ENCODE measurements around the gene SLC25A33.

SLC25A33 gene

DNA sequence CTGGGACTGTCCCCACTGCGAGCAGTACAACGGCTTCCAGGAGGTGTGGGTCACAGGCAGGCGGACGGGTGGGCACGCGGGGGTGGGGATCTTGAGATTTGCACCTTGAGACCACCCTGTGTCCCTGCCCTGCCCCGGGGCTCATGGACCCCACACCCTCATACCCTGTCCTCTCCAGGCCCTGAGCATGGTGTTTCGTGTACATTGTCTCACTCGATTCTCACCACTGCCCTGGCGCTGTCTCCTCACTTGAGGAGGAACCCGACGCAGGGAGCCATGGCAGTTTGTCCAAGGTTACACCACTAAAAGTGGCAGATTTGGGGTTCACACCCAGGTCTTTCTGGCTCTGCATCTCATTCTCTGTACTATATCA lies 56.7 kb downstream of the SLC25A33 start:
- Histone ChIP-seq H3K4me1 (ENCODE audit: insufficient read depth, low read length) (peaks cover 24% of the 10 kb centered on the region), H3K4me3 (ENCODE audit: low read length) (no peak overlapping the region), H3K27me3 (ENCODE audit: insufficient read depth, low read length) (no peaks in the 10 kb centered on the region), H3K36me3 (ENCODE audit: insufficient read depth, low read length) (peaks cover 41% of the 10 kb centered on the region), H3K27ac (ENCODE audit: low read depth, low read length) (no peak overlapping the region), H3K9me3 (ENCODE audit: insufficient read depth, low read depth, low read length) (no peaks in the 10 kb centered on the region), H3K9ac (ENCODE audit: low read depth, low read length) (no peak overlapping the region)
- WGBS = 93% methylated on average over 12 of the region's 12 CpGs

DNA sequence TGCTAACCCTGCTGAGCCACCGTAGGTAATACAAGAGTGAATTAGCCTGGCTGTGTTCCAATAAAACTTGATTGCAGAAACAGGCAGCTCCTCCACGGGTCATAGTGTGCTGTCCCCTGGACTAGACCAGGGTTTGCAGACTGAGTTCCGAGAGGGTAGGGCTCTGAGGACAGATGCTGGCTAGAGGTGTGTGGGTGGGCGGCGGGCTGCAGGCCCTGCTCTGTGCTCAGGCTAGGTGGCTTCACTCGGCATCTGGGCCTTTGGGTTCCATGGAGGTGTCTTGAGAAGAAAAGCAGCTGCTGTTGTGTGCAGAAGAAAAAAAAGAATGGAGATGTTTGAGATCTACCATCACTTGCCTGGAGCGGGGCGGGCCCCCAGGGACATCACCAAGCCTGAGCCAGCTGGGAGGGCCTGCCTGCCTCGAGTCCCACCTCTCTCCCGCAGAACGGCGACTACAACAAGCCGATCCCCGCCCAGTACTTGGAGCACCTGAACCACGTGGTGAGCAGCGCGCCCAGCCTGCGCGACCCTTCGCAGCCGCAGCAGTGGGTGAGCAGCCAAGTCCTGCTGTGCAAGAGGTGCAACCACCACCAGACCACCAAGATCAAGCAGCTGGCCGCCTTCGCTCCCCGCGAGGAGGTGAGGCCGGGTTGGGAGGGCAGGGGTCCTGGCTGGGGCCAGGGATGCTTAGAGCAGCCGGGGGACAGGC lies 57.3 kb downstream of the SLC25A33 start:
- Histone ChIP-seq H3K9ac (ENCODE audit: low read depth, low read length) (no peak overlapping the region), H3K4me3 (ENCODE audit: low read length) (no peak overlapping the region), H3K9me3 (ENCODE audit: insufficient read depth, low read depth, low read length) (no peaks in the 10 kb centered on the region), H3K4me1 (ENCODE audit: insufficient read depth, low read length) (peaks cover 24% of the 10 kb centered on the region), H3K36me3 (ENCODE audit: insufficient read depth, low read length) (peaks cover 48% of the 10 kb centered on the region), H3K27ac (ENCODE audit: low read depth, low read length) (no peak overlapping the region), H3K27me3 (ENCODE audit: insufficient read depth, low read length) (no peaks in the 10 kb centered on the region)
- WGBS = 94% methylated on average over 27 of the region's 27 CpGs

DNA sequence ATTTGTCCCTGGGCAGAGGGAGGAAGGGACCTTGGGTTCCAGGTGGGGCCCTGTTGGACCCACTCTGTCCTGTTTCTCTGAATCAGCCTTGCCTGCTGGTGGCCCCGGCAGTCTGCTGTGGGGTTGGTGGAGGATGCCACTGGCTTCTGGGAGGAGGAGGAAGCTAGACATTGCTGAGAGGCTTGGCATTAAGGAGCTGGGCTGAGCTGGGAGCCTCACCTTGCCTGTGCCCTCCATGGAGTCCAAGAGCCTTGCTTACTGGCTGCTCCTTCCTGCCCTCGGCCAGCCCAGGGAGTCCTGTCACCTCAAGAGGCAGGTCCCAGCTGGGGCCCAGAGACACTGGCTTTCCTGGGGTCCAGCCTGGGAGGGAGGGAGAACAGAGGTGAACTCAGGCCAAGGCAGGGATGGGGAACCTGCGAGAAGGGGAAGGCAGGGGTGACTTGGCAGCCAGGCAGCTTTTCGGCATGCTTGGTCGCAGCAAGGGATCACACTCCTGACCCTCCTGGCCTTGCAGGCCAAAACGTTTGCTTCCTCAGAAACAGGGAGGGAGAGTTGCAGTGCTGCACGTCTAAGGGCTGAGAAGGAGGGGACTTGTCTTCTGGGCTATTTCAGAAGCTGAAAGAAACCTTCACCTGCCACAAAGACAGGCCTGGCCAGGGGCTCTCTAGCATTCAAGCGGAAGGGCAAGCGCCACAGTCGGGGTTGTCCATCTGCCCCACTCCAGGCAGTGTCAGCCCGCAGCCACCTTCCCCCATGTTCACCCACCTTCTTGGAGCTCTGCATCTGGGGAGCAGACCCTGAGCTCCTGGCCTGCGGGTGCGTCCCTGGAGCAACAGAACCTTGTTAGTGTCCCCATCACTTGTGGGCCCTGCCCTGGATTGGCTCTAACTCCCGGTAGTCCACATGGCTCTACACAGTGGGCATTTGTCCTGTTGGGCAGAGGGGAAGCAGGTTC lies 58.4 kb downstream of the SLC25A33 start:
- Histone ChIP-seq H3K4me3 (ENCODE audit: low read length) (no peak overlapping the region), H3K36me3 (ENCODE audit: insufficient read depth, low read length) (peaks cover 57% of the 10 kb centered on the region), H3K27me3 (ENCODE audit: insufficient read depth, low read length) (no peaks in the 10 kb centered on the region), H3K9ac (ENCODE audit: low read depth, low read length) (no peak overlapping the region), H3K9me3 (ENCODE audit: insufficient read depth, low read depth, low read length) (no peaks in the 10 kb centered on the region), H3K27ac (ENCODE audit: low read depth, low read length) (no peak overlapping the region), H3K4me1 (ENCODE audit: insufficient read depth, low read length) (peaks cover 14% of the 10 kb centered on the region)
- WGBS = 94% methylated on average over 14 of the region's 14 CpGs

DNA sequence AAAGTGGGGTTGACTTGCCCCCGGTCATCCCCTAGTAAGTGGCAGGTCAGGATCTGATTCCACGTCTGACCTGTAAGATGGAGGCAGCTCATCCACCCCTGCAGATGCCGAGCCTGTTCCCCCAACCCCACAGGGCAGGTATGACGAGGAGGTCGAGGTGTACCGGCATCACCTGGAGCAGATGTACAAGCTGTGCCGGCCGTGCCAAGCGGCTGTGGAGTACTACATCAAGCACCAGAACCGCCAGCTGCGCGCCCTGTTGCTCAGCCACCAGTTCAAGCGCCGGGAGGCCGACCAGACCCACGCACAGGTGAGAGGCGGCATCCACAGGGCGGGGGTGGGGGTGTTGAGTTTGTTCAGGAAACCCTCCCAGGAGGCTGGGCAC lies 59.0 kb downstream of the SLC25A33 start:
- WGBS = 91% methylated on average over 18 of the region's 18 CpGs
- Histone ChIP-seq H3K27me3 (ENCODE audit: insufficient read depth, low read length) (no peaks in the 10 kb centered on the region), H3K9ac (ENCODE audit: low read depth, low read length) (no peak overlapping the region), H3K9me3 (ENCODE audit: insufficient read depth, low read depth, low read length) (no peaks in the 10 kb centered on the region), H3K27ac (ENCODE audit: low read depth, low read length) (no peak overlapping the region), H3K36me3 (ENCODE audit: insufficient read depth, low read length) (peaks cover 63% of the 10 kb centered on the region), H3K4me3 (ENCODE audit: low read length) (no peak overlapping the region), H3K4me1 (ENCODE audit: insufficient read depth, low read length) (peaks cover 7% of the 10 kb centered on the region)

DNA sequence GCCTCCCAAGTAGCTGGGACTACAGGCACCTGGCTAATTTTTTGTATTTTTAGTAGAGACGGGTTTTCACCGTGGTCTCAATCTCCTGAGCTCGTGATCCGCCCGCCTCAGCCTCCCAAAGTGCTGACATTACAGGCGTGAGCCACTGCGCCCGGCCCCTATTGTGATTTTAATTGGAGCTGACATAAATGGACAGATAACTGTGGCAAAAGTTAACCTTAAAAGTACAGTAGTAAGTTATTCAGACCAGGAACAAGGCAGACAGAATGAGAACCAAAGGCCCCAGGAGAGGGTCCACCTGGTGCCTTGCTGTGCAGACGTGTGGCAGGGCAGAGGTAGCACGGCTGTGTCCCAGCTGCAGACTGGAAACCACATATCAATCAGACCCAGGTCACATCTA lies 60.5 kb downstream of the SLC25A33 start:
- peaks cover 75% of the 10 kb centered on the region for H3K36me3 ChIP-seq (ENCODE audit: insufficient read depth, low read length)
- H3K27ac ChIP-seq (ENCODE audit: low read depth, low read length) = no peak overlapping the region
- no peaks in the 10 kb centered on the region for H3K9me3 ChIP-seq (ENCODE audit: insufficient read depth, low read depth, low read length)

DNA sequence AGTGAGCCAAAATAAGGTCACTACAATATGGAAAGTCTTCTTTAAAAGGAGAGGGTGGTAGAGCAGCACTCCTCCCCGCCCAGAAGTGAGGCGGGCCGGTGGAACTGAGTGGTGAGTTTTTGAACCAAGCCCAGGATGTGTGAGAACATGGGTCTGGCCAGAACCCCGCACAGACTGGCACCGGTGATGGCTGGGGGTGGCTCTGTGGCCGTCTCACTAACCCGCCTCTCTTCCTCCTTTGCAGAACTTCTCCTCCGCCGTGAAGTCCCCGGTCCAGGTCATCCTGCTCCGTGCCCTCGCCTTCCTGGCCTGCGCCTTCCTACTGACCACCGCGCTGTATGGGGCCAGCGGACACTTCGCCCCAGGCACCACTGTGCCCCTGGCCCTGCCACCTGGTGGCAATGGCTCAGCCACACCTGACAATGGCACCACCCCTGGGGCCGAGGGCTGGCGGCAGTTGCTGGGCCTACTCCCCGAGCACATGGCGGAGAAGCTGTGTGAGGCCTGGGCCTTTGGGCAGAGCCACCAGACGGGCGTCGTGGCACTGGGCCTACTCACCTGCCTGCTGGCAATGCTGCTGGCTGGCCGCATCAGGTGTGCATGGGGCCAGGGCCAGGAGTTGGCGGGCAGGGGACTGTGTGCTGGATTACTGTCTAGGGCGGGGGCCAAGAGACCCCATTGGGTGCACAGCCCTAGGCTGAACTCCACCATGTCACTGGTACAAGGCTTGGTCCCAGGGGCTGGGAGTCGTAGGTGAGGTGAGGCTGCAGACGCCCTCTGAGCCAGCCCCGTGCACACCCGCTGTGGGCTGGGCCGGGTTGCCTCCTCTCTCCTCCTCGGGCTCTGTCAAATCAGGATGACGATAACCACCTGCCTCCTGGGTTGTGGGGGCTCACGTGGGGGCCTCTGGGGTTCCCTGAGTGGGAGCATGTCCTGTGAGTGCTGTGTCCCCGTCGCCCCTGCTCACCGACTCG lies 61.9 kb downstream of the SLC25A33 start:
- Histone ChIP-seq H3K36me3 (ENCODE audit: insufficient read depth, low read length) (peaks cover 74% of the 10 kb centered on the region), H3K4me1 (ENCODE audit: insufficient read depth, low read length) (no peaks in the 10 kb centered on the region), H3K27me3 (ENCODE audit: insufficient read depth, low read length) (no peaks in the 10 kb centered on the region), H3K9ac (ENCODE audit: low read depth, low read length) (no peak overlapping the region), H3K27ac (ENCODE audit: low read depth, low read length) (no peak overlapping the region), H3K9me3 (ENCODE audit: insufficient read depth, low read depth, low read length) (no peaks in the 10 kb centered on the region), H3K4me3 (ENCODE audit: low read length) (no peak overlapping the region)
- 96% methylated on average over 39 of the region's 39 CpGs for WGBS

More for the DNA sequence above, 60.5 kb downstream of the SLC25A33 start:
- 94% methylated on average over 10 of the region's 10 CpGs for WGBS
- Histone ChIP-seq H3K9ac (ENCODE audit: low read depth, low read length) (no peak overlapping the region), H3K4me1 (ENCODE audit: insufficient read depth, low read length) (no peaks in the 10 kb centered on the region), H3K27me3 (ENCODE audit: insufficient read depth, low read length) (no peaks in the 10 kb centered on the region), H3K4me3 (ENCODE audit: low read length) (no peak overlapping the region)

DNA sequence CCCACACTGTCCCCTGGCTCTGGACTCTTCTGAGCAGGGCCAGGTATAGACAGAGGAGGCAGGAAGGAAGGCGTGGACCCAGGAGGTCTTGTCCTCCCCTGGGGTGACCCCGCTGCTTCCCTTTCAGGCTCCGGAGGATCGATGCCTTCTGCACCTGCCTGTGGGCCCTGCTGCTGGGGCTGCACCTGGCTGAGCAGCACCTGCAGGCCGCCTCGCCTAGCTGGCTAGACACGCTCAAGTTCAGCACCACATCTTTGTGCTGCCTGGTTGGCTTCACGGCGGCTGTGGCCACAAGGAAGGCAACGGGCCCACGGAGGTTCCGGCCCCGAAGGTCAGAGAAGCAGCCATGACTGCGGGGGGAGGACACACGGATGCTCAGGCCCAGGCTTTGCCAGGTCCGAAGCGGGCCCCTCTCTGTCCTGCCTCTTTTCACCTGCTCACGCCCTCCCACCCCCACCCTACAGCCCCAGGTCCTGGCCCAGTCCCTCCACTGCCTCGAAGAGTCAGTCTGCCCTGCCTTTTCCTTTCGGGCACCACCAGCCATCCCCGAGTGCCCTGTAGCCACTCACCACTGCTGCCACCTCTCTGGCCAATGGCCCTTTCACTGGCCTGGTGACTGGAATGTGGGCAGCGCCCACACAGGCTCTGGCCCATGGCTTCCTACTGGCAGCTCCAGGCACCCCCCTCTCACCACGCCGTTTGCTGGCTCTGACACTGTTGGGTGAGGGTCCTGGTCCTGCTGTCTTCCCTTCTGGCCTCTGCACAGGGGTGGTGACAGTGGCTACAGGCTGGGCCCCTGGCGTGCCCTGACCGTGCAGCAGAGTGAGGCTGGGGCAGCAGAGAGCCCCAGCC lies 62.9 kb downstream of the SLC25A33 start:
- H3K27me3 ChIP-seq (ENCODE audit: insufficient read depth, low read length) = no peaks in the 10 kb centered on the region
- WGBS = 96% methylated on average over 26 of the region's 26 CpGs
- no peaks in the 10 kb centered on the region for H3K9me3 ChIP-seq (ENCODE audit: insufficient read depth, low read depth, low read length)
- no peak overlapping the region for H3K4me3 ChIP-seq (ENCODE audit: low read length)
- H3K27ac ChIP-seq (ENCODE audit: low read depth, low read length) = no peak overlapping the region
- H3K9ac ChIP-seq (ENCODE audit: low read depth, low read length) = no peak overlapping the region
- no peaks in the 10 kb centered on the region for H3K4me1 ChIP-seq (ENCODE audit: insufficient read depth, low read length)
- peaks cover 66% of the 10 kb centered on the region for H3K36me3 ChIP-seq (ENCODE audit: insufficient read depth, low read length)

DNA sequence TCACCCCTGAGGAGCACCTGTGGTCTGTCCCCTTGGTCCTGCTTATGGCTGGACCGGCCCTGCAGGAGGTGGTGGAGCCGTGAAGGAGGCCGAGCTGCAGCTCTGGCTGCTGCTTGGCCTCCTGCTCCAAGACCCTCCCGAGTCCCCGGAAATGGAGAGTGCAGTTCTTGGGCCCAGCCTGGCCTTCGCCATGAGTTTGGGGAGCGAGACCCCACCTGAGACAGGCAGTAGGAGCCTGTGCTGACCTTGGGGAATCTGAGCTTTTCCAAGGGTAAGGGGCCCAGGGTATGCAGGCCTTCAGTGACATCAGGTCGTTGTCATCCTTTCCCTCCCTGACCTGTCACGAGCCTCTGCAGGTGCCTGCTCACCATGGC lies 63.5 kb downstream of the SLC25A33 start:
- Histone ChIP-seq H3K27ac (ENCODE audit: low read depth, low read length) (no peak overlapping the region), H3K36me3 (ENCODE audit: insufficient read depth, low read length) (peaks cover 60% of the 10 kb centered on the region), H3K4me1 (ENCODE audit: insufficient read depth, low read length) (no peaks in the 10 kb centered on the region), H3K9ac (ENCODE audit: low read depth, low read length) (no peak overlapping the region), H3K9me3 (ENCODE audit: insufficient read depth, low read depth, low read length) (no peaks in the 10 kb centered on the region), H3K4me3 (ENCODE audit: low read length) (no peak overlapping the region), H3K27me3 (ENCODE audit: insufficient read depth, low read length) (no peaks in the 10 kb centered on the region)
- 93% methylated on average over 9 of the region's 9 CpGs for WGBS

DNA sequence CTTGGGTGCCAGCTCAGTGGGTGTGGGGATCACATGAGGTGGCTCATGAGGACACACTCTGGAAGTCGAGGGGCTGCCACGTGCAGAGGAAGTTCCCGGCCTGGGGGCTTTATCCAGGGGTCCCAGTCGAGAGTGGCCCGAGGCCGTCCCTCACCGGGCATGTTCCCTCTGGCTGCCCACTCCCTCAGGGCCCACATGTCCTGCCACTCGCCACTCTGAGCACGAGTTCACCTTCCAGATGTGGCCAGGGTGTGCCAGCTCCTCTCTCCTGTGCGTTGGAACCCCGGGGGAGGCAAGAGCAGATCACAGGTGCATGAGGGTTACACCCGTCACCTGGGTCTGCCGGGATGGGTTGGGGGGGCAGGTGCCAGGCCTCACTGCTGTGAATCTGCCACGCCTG lies 64.0 kb downstream of the SLC25A33 start:
- peaks cover 54% of the 10 kb centered on the region for H3K36me3 ChIP-seq (ENCODE audit: insufficient read depth, low read length)
- WGBS = 93% methylated on average over 14 of the region's 14 CpGs
- H3K4me3 ChIP-seq (ENCODE audit: low read length) = no peak overlapping the region
- no peaks in the 10 kb centered on the region for H3K9me3 ChIP-seq (ENCODE audit: insufficient read depth, low read depth, low read length)
- no peak overlapping the region for H3K27ac ChIP-seq (ENCODE audit: low read depth, low read length)
- H3K9ac ChIP-seq (ENCODE audit: low read depth, low read length) = no peak overlapping the region
- no peaks in the 10 kb centered on the region for H3K4me1 ChIP-seq (ENCODE audit: insufficient read depth, low read length)
- no peaks in the 10 kb centered on the region for H3K27me3 ChIP-seq (ENCODE audit: insufficient read depth, low read length)

Data from HUES64 (cell line).